Measurements from ENCODE around the gene GTF3C2. TPM values are rescaled to one million over a fixed set of nuclear protein-coding genes. Genes with fewer than 3 reads are reported as not detected.

Gene GTF3C2
- total and polyA plus RNA-seq, 2 of the 13 experiments (the other 11 are each of a cell fraction or from before 2014, with no cell fraction given): 77.5 to 130 TPM

- no peak for TF ChIP-seq MAFK (conservative IDR thresholded peaks at IDR 0.05 in 1 of 2, IDR thresholded peaks at IDR 0.05 in 1 of 2; ENCODE audit: low read length in 2 of 2)
- TF ChIP-seq NR2F1 (CRISPR knock-in tag; IDR thresholded peaks at IDR 0.05): peak in 1 of 2 experiments; percentile 14; a peak in 1 of 4 replicates
- TF ChIP-seq ZNF431 (CRISPR knock-in tag; IDR thresholded peaks at IDR 0.05; ENCODE audit: borderline replicate concordance, low read depth): peak; percentile 60; the same call in 1 of the 2 replicates
- TF ChIP-seq ZBTB33 (CRISPR knock-in tag; IDR thresholded peaks at IDR 0.05): peak; percentile 66; the same call in 1 of the 2 replicates
- TF ChIP-seq RARA (CRISPR knock-in tag; IDR thresholded peaks at IDR 0.05): peak; percentile 64
- no peak for TF ChIP-seq GTF3A (CRISPR knock-in tag; conservative IDR thresholded peaks at IDR 0.05)
- TF ChIP-seq CBFB (CRISPR knock-in tag; IDR thresholded peaks at IDR 0.05): peak; percentile 75; the same call in 1 of the 2 replicates
- TF ChIP-seq SKI (IDR thresholded peaks at IDR 0.05; ENCODE audit: partially characterized antibody): peak; percentile 74
- no peak for TF ChIP-seq KAT2B (IDR thresholded peaks at IDR 0.05; ENCODE audit: borderline replicate concordance, low read depth, low read length)
- TF ChIP-seq, protein P1, sequence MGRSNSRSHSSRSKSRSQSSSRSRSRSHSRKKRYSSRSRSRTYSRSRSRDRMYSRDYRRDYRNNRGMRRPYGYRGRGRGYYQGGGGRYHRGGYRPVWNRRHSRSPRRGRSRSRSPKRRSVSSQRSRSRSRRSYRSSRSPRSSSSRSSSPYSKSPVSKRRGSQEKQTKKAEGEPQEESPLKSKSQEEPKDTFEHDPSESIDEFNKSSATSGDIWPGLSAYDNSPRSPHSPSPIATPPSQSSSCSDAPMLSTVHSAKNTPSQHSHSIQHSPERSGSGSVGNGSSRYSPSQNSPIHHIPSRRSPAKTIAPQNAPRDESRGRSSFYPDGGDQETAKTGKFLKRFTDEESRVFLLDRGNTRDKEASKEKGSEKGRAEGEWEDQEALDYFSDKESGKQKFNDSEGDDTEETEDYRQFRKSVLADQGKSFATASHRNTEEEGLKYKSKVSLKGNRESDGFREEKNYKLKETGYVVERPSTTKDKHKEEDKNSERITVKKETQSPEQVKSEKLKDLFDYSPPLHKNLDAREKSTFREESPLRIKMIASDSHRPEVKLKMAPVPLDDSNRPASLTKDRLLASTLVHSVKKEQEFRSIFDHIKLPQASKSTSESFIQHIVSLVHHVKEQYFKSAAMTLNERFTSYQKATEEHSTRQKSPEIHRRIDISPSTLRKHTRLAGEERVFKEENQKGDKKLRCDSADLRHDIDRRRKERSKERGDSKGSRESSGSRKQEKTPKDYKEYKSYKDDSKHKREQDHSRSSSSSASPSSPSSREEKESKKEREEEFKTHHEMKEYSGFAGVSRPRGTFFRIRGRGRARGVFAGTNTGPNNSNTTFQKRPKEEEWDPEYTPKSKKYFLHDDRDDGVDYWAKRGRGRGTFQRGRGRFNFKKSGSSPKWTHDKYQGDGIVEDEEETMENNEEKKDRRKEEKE (IDR thresholded peaks at IDR 0.05): no peak
- peak; percentile 22; the same call in 1 of the 2 replicates for TF ChIP-seq HNF4G (IDR thresholded peaks at IDR 0.05; ENCODE audit: borderline replicate concordance, low read depth, low read length)
- TF ChIP-seq HNF4G (CRISPR knock-in tag; IDR thresholded peaks at IDR 0.05; ENCODE audit: borderline replicate concordance, low read depth): peak; percentile 65; the same call in 1 of the 2 replicates
- TF ChIP-seq NFATC3 (CRISPR knock-in tag; IDR thresholded peaks at IDR 0.05): 0 out of 2 replicates have a peak, but pooled peaks have one; percentile 70
- no peak for TF ChIP-seq ATAD3A (CRISPR knock-in tag; IDR thresholded peaks at IDR 0.05)
- TF ChIP-seq KAT8 (CRISPR knock-in tag; IDR thresholded peaks at IDR 0.05): peak; percentile 93
- TF ChIP-seq PCBP1 (IDR thresholded peaks at IDR 0.05; ENCODE audit: borderline replicate concordance, low read depth, low read length): no peak
- TF ChIP-seq, protein P2, sequence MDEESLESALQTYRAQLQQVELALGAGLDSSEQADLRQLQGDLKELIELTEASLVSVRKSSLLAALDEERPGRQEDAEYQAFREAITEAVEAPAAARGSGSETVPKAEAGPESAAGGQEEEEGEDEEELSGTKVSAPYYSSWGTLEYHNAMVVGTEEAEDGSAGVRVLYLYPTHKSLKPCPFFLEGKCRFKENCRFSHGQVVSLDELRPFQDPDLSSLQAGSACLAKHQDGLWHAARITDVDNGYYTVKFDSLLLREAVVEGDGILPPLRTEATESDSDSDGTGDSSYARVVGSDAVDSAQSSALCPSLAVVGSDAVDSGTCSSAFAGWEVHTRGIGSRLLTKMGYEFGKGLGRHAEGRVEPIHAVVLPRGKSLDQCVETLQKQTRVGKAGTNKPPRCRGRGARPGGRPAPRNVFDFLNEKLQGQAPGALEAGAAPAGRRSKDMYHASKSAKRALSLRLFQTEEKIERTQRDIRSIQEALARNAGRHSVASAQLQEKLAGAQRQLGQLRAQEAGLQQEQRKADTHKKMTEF (CRISPR knock-in tag; IDR thresholded peaks at IDR 0.05): peak; percentile 95
- TF ChIP-seq, protein P3, sequence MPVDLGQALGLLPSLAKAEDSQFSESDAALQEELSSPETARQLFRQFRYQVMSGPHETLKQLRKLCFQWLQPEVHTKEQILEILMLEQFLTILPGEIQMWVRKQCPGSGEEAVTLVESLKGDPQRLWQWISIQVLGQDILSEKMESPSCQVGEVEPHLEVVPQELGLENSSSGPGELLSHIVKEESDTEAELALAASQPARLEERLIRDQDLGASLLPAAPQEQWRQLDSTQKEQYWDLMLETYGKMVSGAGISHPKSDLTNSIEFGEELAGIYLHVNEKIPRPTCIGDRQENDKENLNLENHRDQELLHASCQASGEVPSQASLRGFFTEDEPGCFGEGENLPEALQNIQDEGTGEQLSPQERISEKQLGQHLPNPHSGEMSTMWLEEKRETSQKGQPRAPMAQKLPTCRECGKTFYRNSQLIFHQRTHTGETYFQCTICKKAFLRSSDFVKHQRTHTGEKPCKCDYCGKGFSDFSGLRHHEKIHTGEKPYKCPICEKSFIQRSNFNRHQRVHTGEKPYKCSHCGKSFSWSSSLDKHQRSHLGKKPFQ (CRISPR knock-in tag; IDR thresholded peaks at IDR 0.05; ENCODE audit: insufficient replicate concordance): no peak
- TF ChIP-seq, protein P4, sequence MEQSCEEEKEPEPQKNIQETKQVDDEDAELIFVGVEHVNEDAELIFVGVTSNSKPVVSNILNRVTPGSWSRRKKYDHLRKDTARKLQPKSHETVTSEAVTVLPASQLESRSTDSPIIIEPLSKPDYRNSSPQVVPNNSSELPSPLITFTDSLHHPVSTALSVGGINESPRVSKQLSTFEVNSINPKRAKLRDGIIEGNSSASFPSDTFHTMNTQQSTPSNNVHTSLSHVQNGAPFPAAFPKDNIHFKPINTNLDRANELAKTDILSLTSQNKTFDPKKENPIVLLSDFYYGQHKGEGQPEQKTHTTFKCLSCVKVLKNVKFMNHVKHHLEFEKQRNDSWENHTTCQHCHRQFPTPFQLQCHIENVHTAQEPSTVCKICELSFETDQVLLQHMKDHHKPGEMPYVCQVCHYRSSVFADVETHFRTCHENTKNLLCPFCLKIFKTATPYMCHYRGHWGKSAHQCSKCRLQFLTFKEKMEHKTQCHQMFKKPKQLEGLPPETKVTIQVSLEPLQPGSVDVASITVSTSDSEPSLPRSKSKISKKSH (CRISPR knock-in tag; IDR thresholded peaks at IDR 0.05; ENCODE audit: borderline replicate concordance): peak; percentile 86
Observed at GRCh38 chr2:27320958-27321543, 35.5 kb downstream of the GTF3C2 start (continued).
